Measurements from ENCODE around the gene MIB2. TPM values are rescaled to one million over a fixed set of nuclear protein-coding genes. Genes with fewer than 3 reads are reported as not detected.

Gene MIB2
- total and polyA plus RNA-seq, 2 of the 4 experiments (the other 2 are of a cell fraction), result 17.2 to 47.8 TPM

DNA sequence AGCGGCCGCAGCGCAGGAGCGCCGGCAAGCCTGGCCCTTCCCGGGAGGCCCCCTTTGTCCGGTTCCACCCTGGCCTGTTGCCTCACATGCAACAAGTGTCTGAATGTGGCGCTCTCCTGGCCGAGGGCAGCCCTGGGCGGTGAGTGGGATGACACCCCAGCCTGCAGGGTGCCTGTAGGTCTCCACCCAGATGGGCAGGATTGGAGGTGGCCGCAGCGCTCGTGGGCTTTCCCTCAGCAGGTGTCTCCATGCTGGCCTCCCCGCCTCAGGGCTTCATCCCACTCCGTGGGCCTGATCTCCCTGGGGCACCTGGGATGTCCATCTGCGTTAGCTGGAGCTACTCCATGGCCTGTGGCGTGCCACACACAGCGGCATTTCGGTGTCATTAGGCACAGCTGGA, 1.5 kb downstream of the MIB2 start (continued):
- TF ChIP-seq, protein P1, sequence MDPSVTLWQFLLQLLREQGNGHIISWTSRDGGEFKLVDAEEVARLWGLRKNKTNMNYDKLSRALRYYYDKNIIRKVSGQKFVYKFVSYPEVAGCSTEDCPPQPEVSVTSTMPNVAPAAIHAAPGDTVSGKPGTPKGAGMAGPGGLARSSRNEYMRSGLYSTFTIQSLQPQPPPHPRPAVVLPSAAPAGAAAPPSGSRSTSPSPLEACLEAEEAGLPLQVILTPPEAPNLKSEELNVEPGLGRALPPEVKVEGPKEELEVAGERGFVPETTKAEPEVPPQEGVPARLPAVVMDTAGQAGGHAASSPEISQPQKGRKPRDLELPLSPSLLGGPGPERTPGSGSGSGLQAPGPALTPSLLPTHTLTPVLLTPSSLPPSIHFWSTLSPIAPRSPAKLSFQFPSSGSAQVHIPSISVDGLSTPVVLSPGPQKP (IDR thresholded peaks at IDR 0.05; ENCODE audit: borderline replicate concordance, low read depth, low read length), result no peak
- TF ChIP-seq POLR2A (IDR thresholded peaks at IDR 0.05; ENCODE audit: low read depth, low read length) (no peak), MXI1 (IDR thresholded peaks at IDR 0.05; ENCODE audit: borderline replicate concordance, low read depth, low read length) (no peak)

DNA sequence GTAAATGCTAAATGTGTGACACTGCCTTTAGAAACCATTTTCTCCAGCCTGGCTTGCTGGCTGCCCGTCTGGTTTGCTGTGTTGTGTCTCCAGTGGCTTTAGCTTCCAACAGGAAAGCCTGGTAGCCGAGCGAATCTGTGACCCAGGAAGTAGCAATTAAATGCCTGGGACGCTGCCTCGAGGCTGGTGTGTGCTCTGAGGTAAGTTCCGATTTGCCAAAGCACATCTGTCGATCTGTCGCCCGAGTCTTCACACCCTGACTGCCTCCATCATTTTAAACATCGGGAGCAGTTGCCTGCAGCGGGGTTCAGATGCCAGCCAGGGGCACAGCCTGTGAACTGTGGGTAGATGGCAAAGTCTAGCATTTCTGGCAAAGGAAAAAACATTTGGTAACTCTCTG, 2.2 kb downstream of the MIB2 start:
- Histone ChIP-seq H2BK20ac (ENCODE audit: low read depth, low read length) (no peak overlapping the region), H3K4me1 (ENCODE audit: control insufficient read depth, insufficient read depth, low read length) (peaks cover 9% of the 10 kb centered on the region), H4K8ac (ENCODE audit: low read depth in 2 of 2, low read length in 2 of 2) (no peak overlapping the region), H3K18ac (ENCODE audit: low read depth, low read length) (no peak overlapping the region), H3K56ac (ENCODE audit: extremely low read depth, insufficient read depth, low read length) (no peak overlapping the region), H2BK120ac (ENCODE audit: low read depth, low read length) (no peak overlapping the region), H3K36me3 (ENCODE audit: control insufficient read depth, insufficient read depth, low read length) (peaks cover 10% of the 10 kb centered on the region; the same call in 1 of the 2 replicates), H4K91ac (ENCODE audit: insufficient read depth, low read depth, low read length) (no peak overlapping the region), H3K4ac (ENCODE audit: low read depth, low read length) (no peak overlapping the region), H3K9me3 (ENCODE audit: control insufficient read depth, insufficient read depth, low read length) (no peaks in the 10 kb centered on the region), H2AFZ (replicated peaks; ENCODE audit: low read length, poor library complexity) (no peak overlapping the region), H4K5ac (ENCODE audit: low read depth, low read length) (no peak overlapping the region), H3K23ac (ENCODE audit: low read depth, low read length) (no peak overlapping the region), H2AK5ac (ENCODE audit: low read depth, low read length) (no peak overlapping the region), H2AK9ac (replicated peaks; ENCODE audit: low read depth, low read length, poor library complexity) (peak overlapping the region; percentile 8), H4K20me1 (ENCODE audit: insufficient read depth, low read length) (peaks cover 45% of the 10 kb centered on the region), H3K27me3 (ENCODE audit: control insufficient read depth, insufficient read depth, low read length) (no peaks in the 10 kb centered on the region), H2BK15ac (ENCODE audit: low read depth, low read length) (no peak overlapping the region), H3K4me2 (ENCODE audit: low read depth, low read length) (no peak overlapping the region), H3K79me1 (ENCODE audit: low read depth in 1 of 2, low read length in 2 of 2) (peaks cover 16 to 66% of the 10 kb centered on the region in 2 experiments; a peak in 3 of 4 replicates), H2BK5ac (ENCODE audit: low read depth, low read length, poor library complexity, severe bottlenecking) (no peak overlapping the region), H3K9ac (ENCODE audit: low read depth, low read length) (no peak overlapping the region), H3K4me3 (ENCODE audit: insufficient read depth, low read depth, low read length) (no peak overlapping the region), H3K9me1 (ENCODE audit: insufficient read depth, low read length) (peaks cover 11% of the 10 kb centered on the region; the same call in 1 of the 2 replicates), H3K14ac (replicated peaks; ENCODE audit: low read depth, low read length) (no peak overlapping the region), H3K27ac (ENCODE audit: insufficient read depth, low read length) (no peak overlapping the region)
- ChIA-PET POLR2A (ENCODE audit: unreplicated experiment) (no interaction called here), CTCF (no interaction called here)
- dilution Hi-C loops (cut with HindIII; ENCODE audit: low sequenced_read_pairs, unreplicated experiment) (no loop called here), intact Hi-C loops (cut with micrococcal nuclease) (no loop called here), in situ Hi-C loops (cut with MboI; ENCODE audit: low sequenced_read_pairs) (no loop called here)
- WGBS, 2 experiments (ENCODE audit: extremely low coverage in 2 of 2, insufficient read length in 1 of 2), result 100% methylated on average over 2 of the region's 11 CpGs; no CpG with 5 or more reads in 1 of the 2 experiments
- DNase-seq (no peak), ATAC-seq (ENCODE audit: low read depth) (no peak)
- BruUV-seq (replicated peaks), result TSS peak; percentile 39
- no peak for TF ChIP-seq CHD1 (IDR thresholded peaks at IDR 0.05; ENCODE audit: low read depth, low read length)
- TF ChIP-seq SMC3 (IDR thresholded peaks at IDR 0.05; ENCODE audit: low read depth, low read length), result no peak
- TF ChIP-seq POLR2A (IDR thresholded peaks at IDR 0.05; ENCODE audit: low read depth, low read length), result no peak
- no peak for TF ChIP-seq CEBPB (IDR thresholded peaks at IDR 0.05; ENCODE audit: low read depth, low read length)
- TF ChIP-seq, protein P1 (IDR thresholded peaks at IDR 0.05; ENCODE audit: borderline replicate concordance, low read depth, low read length), result no peak
- TF ChIP-seq, protein P2, sequence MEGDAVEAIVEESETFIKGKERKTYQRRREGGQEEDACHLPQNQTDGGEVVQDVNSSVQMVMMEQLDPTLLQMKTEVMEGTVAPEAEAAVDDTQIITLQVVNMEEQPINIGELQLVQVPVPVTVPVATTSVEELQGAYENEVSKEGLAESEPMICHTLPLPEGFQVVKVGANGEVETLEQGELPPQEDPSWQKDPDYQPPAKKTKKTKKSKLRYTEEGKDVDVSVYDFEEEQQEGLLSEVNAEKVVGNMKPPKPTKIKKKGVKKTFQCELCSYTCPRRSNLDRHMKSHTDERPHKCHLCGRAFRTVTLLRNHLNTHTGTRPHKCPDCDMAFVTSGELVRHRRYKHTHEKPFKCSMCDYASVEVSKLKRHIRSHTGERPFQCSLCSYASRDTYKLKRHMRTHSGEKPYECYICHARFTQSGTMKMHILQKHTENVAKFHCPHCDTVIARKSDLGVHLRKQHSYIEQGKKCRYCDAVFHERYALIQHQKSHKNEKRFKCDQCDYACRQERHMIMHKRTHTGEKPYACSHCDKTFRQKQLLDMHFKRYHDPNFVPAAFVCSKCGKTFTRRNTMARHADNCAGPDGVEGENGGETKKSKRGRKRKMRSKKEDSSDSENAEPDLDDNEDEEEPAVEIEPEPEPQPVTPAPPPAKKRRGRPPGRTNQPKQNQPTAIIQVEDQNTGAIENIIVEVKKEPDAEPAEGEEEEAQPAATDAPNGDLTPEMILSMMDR (conservative IDR thresholded peaks at IDR 0.05; ENCODE audit: low read depth, low read length), result no peak
- TF ChIP-seq NFE2L2 (IDR thresholded peaks at IDR 0.05; ENCODE audit: low read depth, low read length), result no peak
